Forelimb muscle (tissue), 1 donor: ENCODE results near the gene ZNG1F. TPM values are rescaled to one million over a fixed set of nuclear protein-coding genes. Genes with fewer than 3 reads are reported as not detected.
"Not testable (repeated sequence)": the region's sequence is repeated elsewhere in the genome, so short reads cannot be mapped to it uniquely, and the experiment has no call there.

ENCODE experiments used
- DNase-seq: peaks from one replicate; pipeline ENCODE4 v3.0.0-alpha.2; 2013; ENCODE audit warnings: low read depth
- polyA plus RNA-seq: library from polyadenylated mRNA; unstranded; fragments of 120-200 nt; gene quantifications from one replicate; pipeline ENCODE4 v1.2.1, GENCODE V29; 2013; ENCODE audit not compliant: insufficient read length

ZNG1F gene
- polyA plus RNA-seq, 1 donor, result 7.3 TPM

GRCh38 chr9:41123396-41123795 lies 65.7 kb downstream of the ZNG1F start:
- DNase-seq, result not testable (repeated sequence)

GRCh38 chr9:41120696-41121095 lies 68.4 kb downstream of the ZNG1F start:
- DNase-seq, result not testable (repeated sequence)

GRCh38 chr9:41119719-41120118 lies 69.4 kb downstream of the ZNG1F start:
- not testable (repeated sequence) for DNase-seq

GRCh38 chr9:41119311-41119710 lies 69.8 kb downstream of the ZNG1F start:
- not testable (repeated sequence) for DNase-seq

- not testable (repeated sequence) for DNase-seq
Observed at GRCh38 chr9:41113348-41113747, 75.8 kb downstream of the ZNG1F start.

GRCh38 chr9:41111414-41111813 lies 77.7 kb downstream of the ZNG1F start:
- not testable (repeated sequence) for DNase-seq

- not testable (repeated sequence) for DNase-seq
Observed at GRCh38 chr9:41110913-41111312, 78.2 kb downstream of the ZNG1F start.

- not testable (repeated sequence) for DNase-seq
Observed at GRCh38 chr9:41109253-41109652, 79.9 kb downstream of the ZNG1F start.

- not testable (repeated sequence) for DNase-seq
Observed at GRCh38 chr9:41108816-41109215, 80.3 kb downstream of the ZNG1F start.

GRCh38 chr9:41106472-41107116 lies 82.5 kb downstream of the ZNG1F start:
- DNase-seq, result not testable (repeated sequence)

GRCh38 chr9:41105557-41106253 lies 83.4 kb downstream of the ZNG1F start:
- not testable (repeated sequence) for DNase-seq

GRCh38 chr9:41104542-41104941 lies 84.6 kb downstream of the ZNG1F start:
- not testable (repeated sequence) for DNase-seq

- not testable (repeated sequence) for DNase-seq
Observed at GRCh38 chr9:41100508-41100907, 88.6 kb downstream of the ZNG1F start.

- DNase-seq, result not testable (repeated sequence)
Observed at GRCh38 chr9:41098759-41099158, 90.4 kb downstream of the ZNG1F start.

- not testable (repeated sequence) for DNase-seq
Observed at GRCh38 chr9:41095060-41095459, 94.1 kb downstream of the ZNG1F start.

GRCh38 chr9:41094010-41094773 lies 94.9 kb downstream of the ZNG1F start:
- not testable (repeated sequence) for DNase-seq

GRCh38 chr9:41090922-41091321 lies 98.2 kb downstream of the ZNG1F start:
- DNase-seq, result not testable (repeated sequence)

- not testable (repeated sequence) for DNase-seq
Observed at GRCh38 chr9:41090386-41090785, 98.7 kb downstream of the ZNG1F start.

GRCh38 chr9:41088450-41089059 lies 100.6 kb downstream of the ZNG1F start:
- DNase-seq, result not testable (repeated sequence)

GRCh38 chr9:41087929-41088328 lies 101.2 kb downstream of the ZNG1F start:
- not testable (repeated sequence) for DNase-seq

GRCh38 chr9:41087157-41087780 lies 101.8 kb downstream of the ZNG1F start:
- peak; percentile 32 for DNase-seq
